Middle frontal gyrus (tissue), 1 donor: ENCODE measurements around the gene MEF2D.

ENCODE experiments used
- DNase-seq: peaks from one replicate; pipeline ENCODE4 v3.0.0-alpha.2; 2015; ENCODE audit warnings: low spot score; ENCODE audit errors: extremely low spot score

MEF2D gene

DNA sequence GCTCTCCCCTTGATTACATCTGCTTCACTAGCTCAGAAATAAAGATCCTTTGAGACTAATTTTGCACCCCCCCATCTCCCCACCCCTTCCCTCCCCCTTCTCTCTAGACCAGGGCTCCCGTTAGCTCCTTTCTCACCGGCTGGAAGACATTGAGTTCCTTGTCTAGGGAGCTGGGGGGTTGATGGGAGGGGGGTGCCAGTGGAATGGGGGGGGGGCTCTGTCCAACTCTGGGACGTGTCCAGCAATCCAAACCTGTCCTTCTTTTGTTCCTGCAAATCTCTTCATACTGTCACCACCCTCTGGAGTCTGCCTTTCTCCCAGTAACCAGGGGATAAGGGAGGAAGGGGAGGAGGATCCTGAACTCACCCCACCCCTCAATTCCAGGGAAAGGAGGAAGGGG is 69.7 kb downstream of the MEF2D start:
- DNase-seq = no peak

GRCh38 chr1:156430303-156430702 is 70.3 kb downstream of the MEF2D start:
- no peak for DNase-seq

- no peak for DNase-seq
These were observed 71.1 kb downstream of the MEF2D start for GRCh38 chr1:156429313-156430060.

DNA sequence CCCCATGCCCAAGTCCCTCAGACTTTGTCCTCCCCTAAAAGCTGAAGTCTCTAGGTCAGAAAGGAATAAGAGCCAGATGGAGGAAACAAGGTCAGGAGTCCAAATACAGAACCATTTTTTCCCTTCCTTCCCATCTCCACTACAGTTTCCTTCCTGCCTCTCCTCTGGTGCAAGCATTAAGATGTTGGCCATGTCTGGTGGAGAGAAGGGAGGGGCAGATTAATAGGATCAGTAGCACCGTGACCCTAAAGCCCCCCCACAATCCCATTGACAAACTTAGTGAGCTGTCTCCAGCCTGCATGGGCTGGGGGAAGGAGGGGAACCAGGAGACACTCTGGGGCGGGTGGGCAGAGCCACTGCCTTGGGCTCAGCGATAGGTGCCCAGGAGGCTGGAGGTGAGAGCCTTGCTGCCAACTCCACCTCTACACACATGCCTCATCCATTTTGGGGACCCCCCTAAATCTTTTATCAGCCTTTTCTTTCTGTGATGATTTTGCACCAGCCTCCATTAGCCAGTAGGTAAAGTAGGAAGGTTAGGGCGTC is 71.8 kb downstream of the MEF2D start:
- DNase-seq = no peak

DNA sequence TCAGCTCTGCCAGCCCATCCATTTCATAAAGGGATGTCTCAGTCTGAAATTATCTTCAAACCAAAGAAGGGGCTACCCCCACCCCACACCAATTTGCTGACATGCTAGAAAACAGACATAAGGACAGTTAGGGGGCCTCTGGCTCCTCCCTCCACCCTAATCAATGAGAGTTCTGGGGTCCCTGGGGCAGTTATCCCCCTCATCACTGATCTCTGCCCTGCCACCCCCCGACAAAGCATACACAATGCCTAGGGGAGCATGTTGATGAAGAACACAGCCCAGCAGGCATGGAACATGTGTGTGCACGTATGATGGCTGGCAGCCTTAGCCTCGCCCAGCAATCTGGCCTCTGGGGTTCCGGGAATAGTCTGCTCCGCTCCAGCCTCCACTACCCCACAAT is 72.6 kb downstream of the MEF2D start:
- DNase-seq = no peak

DNA sequence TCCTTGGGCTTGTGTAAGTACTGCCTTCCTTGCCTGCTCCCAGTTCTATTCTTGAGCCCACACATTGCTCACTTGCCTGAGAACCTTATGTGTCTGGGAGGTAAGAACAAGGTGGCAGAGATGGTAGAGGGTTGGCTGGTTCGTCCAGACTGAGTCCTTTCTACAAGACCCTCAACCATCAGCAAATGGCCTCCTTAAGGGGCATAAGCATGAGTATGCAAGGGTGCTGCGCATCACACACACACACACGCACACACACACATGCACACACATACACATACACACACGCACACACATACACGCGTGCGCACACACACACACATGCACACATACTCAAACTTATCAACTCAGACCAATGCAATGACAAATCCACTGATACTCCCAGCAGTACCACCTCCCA is 74.6 kb downstream of the MEF2D start:
- no peak for DNase-seq

DNA sequence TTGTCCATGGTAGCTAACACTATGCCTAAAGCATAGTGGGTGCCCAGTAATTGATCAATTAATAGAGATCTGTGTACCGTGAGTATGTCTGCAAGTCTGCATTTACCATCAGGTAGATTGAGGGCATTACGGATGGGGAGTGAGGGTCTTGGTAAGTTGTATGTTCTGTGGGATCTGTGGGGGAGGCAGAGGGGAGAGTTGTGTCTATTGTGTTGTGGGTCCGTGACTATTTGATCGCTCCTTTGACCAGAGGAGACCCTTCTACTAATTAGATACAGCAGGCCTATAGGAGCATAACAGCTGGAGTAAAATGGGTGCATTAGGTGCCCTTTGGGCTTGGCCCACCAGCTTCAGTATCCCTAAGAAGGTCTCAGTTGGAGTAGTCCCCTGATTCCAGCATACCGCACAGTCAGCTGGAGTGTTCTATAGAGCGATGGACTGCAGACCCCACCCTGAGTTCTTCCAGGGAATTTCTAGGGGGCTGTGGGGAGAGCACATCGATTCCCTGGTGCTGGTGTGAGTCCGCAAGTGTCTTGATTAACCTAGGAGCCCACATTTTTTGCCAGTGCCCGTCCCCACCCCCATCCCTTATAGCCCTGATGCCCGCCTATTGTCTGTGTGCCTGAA is 75.7 kb downstream of the MEF2D start:
- no peak for DNase-seq

GRCh38 chr1:156423422-156424352 is 76.9 kb downstream of the MEF2D start:
- DNase-seq = no peak

DNA sequence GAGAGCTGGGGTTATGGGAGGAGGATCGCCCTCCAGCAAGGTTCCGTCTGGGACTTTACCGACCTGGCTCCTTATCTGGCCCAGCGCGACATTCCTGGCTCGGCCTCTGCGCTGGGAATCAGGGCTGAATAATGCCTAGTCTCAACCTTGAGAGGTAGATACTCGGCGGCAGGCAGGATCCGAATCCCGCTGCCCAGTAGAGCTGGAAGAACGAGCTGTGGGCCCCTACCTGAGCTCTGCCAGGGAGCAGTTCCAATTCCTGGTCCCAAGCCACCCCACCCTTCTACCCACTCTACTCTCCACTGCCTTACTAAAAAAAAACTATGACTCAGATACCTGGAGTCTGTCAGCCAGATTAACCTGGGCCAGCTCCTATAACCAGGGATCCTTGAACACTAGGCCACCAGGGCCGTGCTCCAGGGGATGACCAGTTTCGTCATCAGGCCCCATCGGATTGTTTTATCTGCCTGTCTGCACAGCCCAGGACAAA is 77.9 kb downstream of the MEF2D start:
- DNase-seq = no peak

GRCh38 chr1:156421939-156422601 is 78.5 kb downstream of the MEF2D start:
- DNase-seq = no peak

- peak; percentile 85 for DNase-seq
These were observed 79.3 kb downstream of the MEF2D start for GRCh38 chr1:156421062-156421938.

GRCh38 chr1:156420205-156421061 is 80.1 kb downstream of the MEF2D start:
- DNase-seq = no peak

DNA sequence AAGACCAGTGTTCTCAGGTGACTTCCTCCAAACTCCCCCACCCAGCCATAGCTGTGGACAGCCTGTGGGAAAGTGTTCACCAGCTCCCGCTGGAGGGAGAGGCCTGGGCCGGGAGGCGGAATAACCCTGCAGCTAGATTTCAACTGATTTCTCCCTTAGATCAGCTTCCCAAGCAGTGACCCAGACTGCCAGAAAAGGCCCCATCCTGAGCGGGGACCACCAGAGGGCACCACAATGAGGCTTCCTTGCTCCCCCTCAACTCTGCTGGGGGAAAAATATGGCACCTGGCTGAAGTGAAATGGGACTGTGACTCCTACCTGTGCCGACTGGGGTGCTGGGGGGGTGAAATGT is 80.7 kb downstream of the MEF2D start:
- no peak for DNase-seq

GRCh38 chr1:156418416-156419070 is 82.0 kb downstream of the MEF2D start:
- no peak for DNase-seq

GRCh38 chr1:156417401-156418020 is 83.1 kb downstream of the MEF2D start:
- no peak for DNase-seq

GRCh38 chr1:156416993-156417392 is 83.6 kb downstream of the MEF2D start:
- no peak for DNase-seq

GRCh38 chr1:156414461-156415064 is 86.0 kb downstream of the MEF2D start:
- no peak for DNase-seq
